Activated T-cell treated with anti-CD3 and anti-CD28 coated beads for 48 hours (primary cell): ENCODE results near the gene PAX1.
A peak's percentile ranks its signal among the peaks of the same experiment; 100 is the strongest.

Experiments
- DNase-seq: peaks from one replicate; pipeline ENCODE4 v3.0.0-alpha.2; 2020; ENCODE audit warnings: low read depth

The PAX1 gene

GRCh38 chr20:21705575-21706260 is at the start of gene PAX1:
Gene PAX1 (plus strand): TSS chr20:21705664. CDS start chr20:21705713, 49 bp downstream.
- DNase-seq, result no peak

GRCh38 chr20:21656308-21657067 is 49.0 kb upstream of the PAX1 start:
- DNase-seq, result no peak

GRCh38 chr20:21661488-21662055 is 43.9 kb upstream of the PAX1 start:
- no peak for DNase-seq

GRCh38 chr20:21663465-21663864 is 42.0 kb upstream of the PAX1 start:
- no peak for DNase-seq

GRCh38 chr20:21665687-21666446 is 39.6 kb upstream of the PAX1 start:
- no peak for DNase-seq

- DNase-seq, result no peak
Observed at GRCh38 chr20:21670126-21670525, 35.3 kb upstream of the PAX1 start.

GRCh38 chr20:21670981-21671380 is 34.5 kb upstream of the PAX1 start:
- DNase-seq, result no peak

GRCh38 chr20:21677261-21677660 is 28.2 kb upstream of the PAX1 start:
- no peak for DNase-seq

- no peak for DNase-seq
Observed at GRCh38 chr20:21677781-21678180, 27.7 kb upstream of the PAX1 start.

GRCh38 chr20:21681234-21681921 is 24.1 kb upstream of the PAX1 start:
- DNase-seq, result no peak

- no peak for DNase-seq
Observed at GRCh38 chr20:21681922-21682318, 23.5 kb upstream of the PAX1 start.

GRCh38 chr20:21682521-21682954 is 22.9 kb upstream of the PAX1 start:
- no peak for DNase-seq

GRCh38 chr20:21684671-21685070 is 20.8 kb upstream of the PAX1 start:
- no peak for DNase-seq

GRCh38 chr20:21685981-21686380 is 19.5 kb upstream of the PAX1 start:
- no peak for DNase-seq

GRCh38 chr20:21693322-21693721 is 12.1 kb upstream of the PAX1 start:
- DNase-seq, result no peak

GRCh38 chr20:21698494-21699215 is 6.8 kb upstream of the PAX1 start:
- no peak for DNase-seq

GRCh38 chr20:21699216-21699508 is 6.3 kb upstream of the PAX1 start:
- DNase-seq, result no peak

GRCh38 chr20:21701171-21701876 is 4.1 kb upstream of the PAX1 start:
- no peak for DNase-seq

GRCh38 chr20:21702016-21702415 is 3.4 kb upstream of the PAX1 start:
- no peak for DNase-seq

- peak; percentile 55 for DNase-seq
Observed at GRCh38 chr20:21702553-21703470, 2.7 kb upstream of the PAX1 start.
